PC-9 (cell line): Measurements from ENCODE around the gene ZNF423. TPM values are rescaled to one million over a fixed set of nuclear protein-coding genes. Genes with fewer than 3 reads are reported as not detected.

ENCODE experiments used
- BruUV-seq: library from RNA; stranded (reverse); fragments of 400-500 nt; replicated peaks from 2 replicates; lab custom pipeline; 2021; lab: Mats Ljungman, UMichigan
- CTCF ChIA-PET: fragments of 300-600 bp; sonication (Branson Sonifier 250); formaldehyde crosslinking; loops from one replicate; lab custom pipeline; 2022; ENCODE audit warnings: antibody characterized with exemption; lab: Charles Lee
- POLR2A ChIA-PET: fragments of 300-600 bp; sonication (Branson Sonifier 250); formaldehyde crosslinking; loops from one replicate; lab custom pipeline; 2022; ENCODE audit warnings: antibody characterized with exemption; ENCODE audit not compliant: unreplicated experiment; lab: Charles Lee
- DNase-seq, 2 experiments: peaks; one replicate each; pipeline versions ENCODE4 v3.0.0 to v3.0.0-alpha.2; 2015 to 2022; ENCODE audit warnings: mixed read lengths in 1 of 2
- H2AFZ ChIP-seq: fragments of 200-600 bp; sonication (generic); 2 replicates; pipeline ENCODE4 v1.8.1; 2017; ENCODE audit warnings: antibody characterized with exemption
- H3F3A ChIP-seq: fragments of 200-600 bp; sonication (generic); 2 replicates; pipeline ENCODE4 v1.8.1; 2017; ENCODE audit warnings: antibody characterized with exemption, mild to moderate bottlenecking, low read depth; ENCODE audit not compliant: insufficient read depth
- H3K27ac ChIP-seq: fragments of 200-600 bp; sonication (generic); 2 replicates; pipeline ENCODE4 v1.6.1; 2016; ENCODE audit warnings: mixed run types
- H3K27me3 ChIP-seq: fragments of 200-600 bp; sonication (generic); 2 replicates; pipeline ENCODE4 v1.6.1; 2016; ENCODE audit warnings: low read depth, mixed run types; ENCODE audit not compliant: insufficient read depth
- H3K36me3 ChIP-seq: fragments of 200-600 bp; sonication (generic); 2 replicates; pipeline ENCODE4 v1.6.1; 2016; ENCODE audit warnings: low read depth, mixed run types
- H3K4me1 ChIP-seq: fragments of 200-600 bp; sonication (generic); replicated peaks from 2 replicates; pipeline ENCODE4 v1.6.1; 2016; ENCODE audit warnings: mixed run types; ENCODE audit not compliant: insufficient read depth
- H3K4me2 ChIP-seq: fragments of 200-600 bp; sonication (generic); 2 replicates; pipeline ENCODE4 v1.6.1; 2017; ENCODE audit warnings: mixed run types
- H3K4me3 ChIP-seq: fragments of 200-600 bp; sonication (generic); 2 replicates; pipeline ENCODE4 v1.6.1; 2016; ENCODE audit warnings: mixed run types
- H3K79me2 ChIP-seq: fragments of 200-600 bp; sonication (generic); 2 replicates; pipeline ENCODE4 v1.6.1; 2017; ENCODE audit warnings: low read depth, mixed run types
- H3K9me2 ChIP-seq: fragments of 200-600 bp; sonication (generic); 2 replicates; pipeline ENCODE4 v1.8.1; 2017; ENCODE audit warnings: mild to moderate bottlenecking; ENCODE audit not compliant: insufficient read depth
- H3K9me3 ChIP-seq: fragments of 200-600 bp; sonication (generic); 2 replicates; pipeline ENCODE4 v1.8.1; 2016; ENCODE audit warnings: low read depth; ENCODE audit not compliant: insufficient read depth
- H4K20me1 ChIP-seq: fragments of 200-600 bp; sonication (generic); 2 replicates; pipeline ENCODE4 v1.8.1; 2017; ENCODE audit not compliant: insufficient read depth
- CTCF ChIP-seq: fragments of 200-600 bp; sonication (generic); conservative IDR thresholded peaks from 2 replicates; pipeline ENCODE4 v1.6.1; 2017; ENCODE audit warnings: mixed run types, antibody characterized with exemption, mild to moderate bottlenecking, moderate library complexity
- EZH2 ChIP-seq: fragments of 200-600 bp; sonication (generic); IDR thresholded peaks from 2 replicates; pipeline ENCODE4 v1.8.0; 2017; ENCODE audit warnings: antibody characterized with exemption, low read depth
- intact Hi-C: fragments of 100-400 bp; cut with micrococcal nuclease; formaldehyde crosslinking; loops from one replicate; pipeline ENCODE4 v1.10.0; 2022; ENCODE audit not compliant: unreplicated experiment
- total RNA-seq: library from RNA; stranded (reverse); gene quantifications from 2 replicates; pipeline ENCODE4 v1.2.3, GENCODE V29; 2021

ZNF423 gene
- total RNA-seq, 1 experiment from 2014 or later, result not detected

- Histone ChIP-seq H3K9me2 (no peaks in the 10 kb centered on the region), H3K27me3 (peaks cover 68% of the 10 kb centered on the region), H3K4me2 (no peak overlapping the region), H3K27ac (no peak overlapping the region), H3K4me3 (no peak overlapping the region), H3F3A (no peaks in the 10 kb centered on the region), H3K4me1 (no peaks in the 10 kb centered on the region), H4K20me1 (no peaks in the 10 kb centered on the region), H2AFZ (no peak overlapping the region), H3K36me3 (no peaks in the 10 kb centered on the region), H3K9me3 (no peaks in the 10 kb centered on the region), H3K79me2 (no peaks in the 10 kb centered on the region)
- no peak for TF ChIP-seq EZH2
- no peak for TF ChIP-seq CTCF
- CTCF ChIA-PET, result no interaction called here
- no TSS peak for BruUV-seq
- POLR2A ChIA-PET, result no interaction called here
- intact Hi-C loops, result no loop called here
- DNase-seq, result no peak
Observed at GRCh38 chr16:49800876-49801275, 55.0 kb downstream of the ZNF423 start.

DNA sequence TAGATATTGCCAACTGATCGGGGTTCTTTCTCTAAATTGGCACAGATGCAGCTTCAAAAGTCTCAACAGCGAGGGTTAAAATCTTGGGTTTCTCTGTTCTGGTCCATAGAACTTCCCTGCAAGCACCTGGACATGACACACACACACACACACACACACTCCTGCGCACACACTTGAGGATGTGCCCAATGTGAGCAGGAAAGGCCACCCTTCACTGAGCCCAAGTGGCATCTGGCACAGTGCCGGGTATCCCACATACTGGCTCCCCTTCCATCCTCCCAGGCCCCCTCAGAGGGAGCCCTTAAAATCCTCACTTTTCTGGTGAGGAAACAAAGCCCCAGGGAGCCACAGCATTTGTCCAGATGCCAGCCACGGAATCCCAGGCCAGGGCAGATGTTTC is 55.5 kb downstream of the ZNF423 start:
- no peaks in the 10 kb centered on the region for H3K9me3 ChIP-seq
- H3K27me3 ChIP-seq, result peaks cover 65% of the 10 kb centered on the region
- H3K79me2 ChIP-seq, result no peaks in the 10 kb centered on the region
- DNase-seq, result no peak
- no peaks in the 10 kb centered on the region for H3F3A ChIP-seq
- H3K4me3 ChIP-seq, result no peak overlapping the region
- H3K27ac ChIP-seq, result no peak overlapping the region
- H3K9me2 ChIP-seq, result no peaks in the 10 kb centered on the region
- no peaks in the 10 kb centered on the region for H3K4me1 ChIP-seq
- no peak overlapping the region for H2AFZ ChIP-seq
- TF ChIP-seq EZH2, result no peak
- TF ChIP-seq CTCF, result no peak
- H4K20me1 ChIP-seq, result no peaks in the 10 kb centered on the region
- CTCF ChIA-PET, result no interaction called here
- intact Hi-C loops, result no loop called here
- POLR2A ChIA-PET, result no interaction called here
- H3K36me3 ChIP-seq, result no peaks in the 10 kb centered on the region
- H3K4me2 ChIP-seq, result no peak overlapping the region
- BruUV-seq, result no TSS peak

DNA sequence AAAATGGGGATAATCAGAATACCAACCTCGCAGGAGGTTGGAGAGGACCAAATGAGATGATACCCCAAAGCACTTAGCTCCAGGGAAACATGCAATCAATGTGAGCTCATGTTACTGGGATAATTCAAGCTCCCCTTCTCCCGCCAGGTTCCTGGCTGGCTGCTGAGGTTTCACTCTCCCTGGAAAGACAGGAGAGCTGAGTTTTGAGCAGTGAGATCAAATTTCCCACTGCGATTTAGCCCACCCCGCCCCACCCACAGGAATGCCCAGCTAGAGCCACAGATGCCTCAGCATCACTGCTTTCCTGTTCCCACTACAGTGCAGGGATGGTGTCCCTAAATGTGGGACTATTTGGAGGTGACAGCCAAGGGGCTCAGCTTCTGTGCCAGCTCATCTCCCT is 56.7 kb downstream of the ZNF423 start:
- Histone ChIP-seq H4K20me1 (no peaks in the 10 kb centered on the region), H3K4me2 (no peak overlapping the region), H3F3A (no peaks in the 10 kb centered on the region), H3K36me3 (no peaks in the 10 kb centered on the region), H3K4me3 (no peak overlapping the region), H3K27me3 (peaks cover 66% of the 10 kb centered on the region), H3K9me3 (no peaks in the 10 kb centered on the region), H3K9me2 (no peaks in the 10 kb centered on the region), H3K79me2 (no peaks in the 10 kb centered on the region), H2AFZ (no peak overlapping the region), H3K4me1 (no peaks in the 10 kb centered on the region), H3K27ac (no peak overlapping the region)
- intact Hi-C loops, result no loop called here
- DNase-seq, result no peak
- CTCF ChIA-PET, result no interaction called here
- POLR2A ChIA-PET, result no interaction called here
- BruUV-seq, result no TSS peak
- TF ChIP-seq EZH2 (no peak), CTCF (no peak)
